Measurements from ENCODE around the gene STX11. TPM values are rescaled to one million over a fixed set of nuclear protein-coding genes. Genes with fewer than 3 reads are reported as not detected.

STX11 gene
- total RNA-seq, 4 donors from 2014 or later: 1.8 to 3.0 (median 2.3) TPM; not detected in 1

GRCh38 chr6:144195671-144196270, 45.5 kb downstream of the STX11 start:
- H3K9me3 ChIP-seq: no peaks in the 10 kb centered on the region
- DNase-seq: no peak
- 35 to 38% methylated on average over 3 of the region's 3 CpGs for WGBS, 2 donors (ENCODE audit: low coverage in 1 of 2)
- intact Hi-C loops (cut with DNase I; ENCODE audit: low total_unique reads): no loop called here
- H3K27me3 ChIP-seq: no peaks in the 10 kb centered on the region
- H3K4me1 ChIP-seq: no peaks in the 10 kb centered on the region
- H3K36me3 ChIP-seq: no peaks in the 10 kb centered on the region
- no peak overlapping the region for H3K27ac ChIP-seq
- H3K4me3 ChIP-seq: no peak overlapping the region
- TF ChIP-seq POLR2AphosphoS5 (IDR thresholded peaks at IDR 0.05): no peak
- in situ Hi-C loops (cut with MboI; ENCODE audit: low pct_ligation_motif_present in 1 of 4, low pct_unique_long_range_greater_than_20kb in 1 of 4, low sequenced_read_pairs in 3 of 4): no loop called here

- no peak for DNase-seq
Observed at GRCh38 chr6:144197919-144198318, 47.6 kb downstream of the STX11 start.

DNA sequence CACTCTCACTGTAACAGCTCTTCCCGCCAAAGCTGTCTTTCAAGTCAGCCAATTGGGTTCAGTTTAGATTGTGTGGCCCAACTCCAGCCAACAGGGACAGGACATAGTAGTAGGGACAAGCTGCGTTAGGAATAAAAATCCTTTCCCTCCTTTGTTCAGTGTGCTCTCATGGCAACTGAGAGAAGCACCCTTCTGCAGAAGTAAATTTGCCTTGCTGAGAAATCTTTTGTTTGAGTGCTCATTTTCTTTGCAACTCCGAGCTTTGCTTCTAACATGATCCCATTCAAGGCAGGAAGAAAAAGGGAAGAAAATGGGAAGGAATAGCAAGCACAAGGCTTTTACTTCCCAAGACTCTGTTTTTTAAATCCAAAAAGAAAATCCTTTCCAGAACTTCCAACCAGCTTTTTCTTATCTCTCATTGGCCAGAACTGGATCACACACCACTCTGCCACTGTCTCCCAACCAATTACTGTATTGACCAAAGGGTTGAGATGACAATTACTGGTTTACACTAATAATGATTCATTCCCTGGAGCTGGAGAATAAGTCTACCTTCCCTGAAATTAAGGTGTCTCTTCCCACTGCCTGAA, 52.7 kb downstream of the STX11 start:
- intact Hi-C loops (cut with DNase I; ENCODE audit: low total_unique reads): no loop called here
- WGBS, 2 donors (ENCODE audit: low coverage in 1 of 2): 61 to 81% methylated on average over 3 of the region's 3 CpGs
- Histone ChIP-seq H3K36me3 (no peaks in the 10 kb centered on the region), H3K9me3 (peaks cover 16% of the 10 kb centered on the region in 2 donors), H3K27ac (no peak overlapping the region), H3K27me3 (no peaks in the 10 kb centered on the region), H3K4me1 (no peaks in the 10 kb centered on the region), H3K4me3 (no peak overlapping the region)
- DNase-seq: no peak
- no peak for TF ChIP-seq EP300 (IDR thresholded peaks at IDR 0.05; ENCODE audit: low read depth)
- TF ChIP-seq, protein P1, sequence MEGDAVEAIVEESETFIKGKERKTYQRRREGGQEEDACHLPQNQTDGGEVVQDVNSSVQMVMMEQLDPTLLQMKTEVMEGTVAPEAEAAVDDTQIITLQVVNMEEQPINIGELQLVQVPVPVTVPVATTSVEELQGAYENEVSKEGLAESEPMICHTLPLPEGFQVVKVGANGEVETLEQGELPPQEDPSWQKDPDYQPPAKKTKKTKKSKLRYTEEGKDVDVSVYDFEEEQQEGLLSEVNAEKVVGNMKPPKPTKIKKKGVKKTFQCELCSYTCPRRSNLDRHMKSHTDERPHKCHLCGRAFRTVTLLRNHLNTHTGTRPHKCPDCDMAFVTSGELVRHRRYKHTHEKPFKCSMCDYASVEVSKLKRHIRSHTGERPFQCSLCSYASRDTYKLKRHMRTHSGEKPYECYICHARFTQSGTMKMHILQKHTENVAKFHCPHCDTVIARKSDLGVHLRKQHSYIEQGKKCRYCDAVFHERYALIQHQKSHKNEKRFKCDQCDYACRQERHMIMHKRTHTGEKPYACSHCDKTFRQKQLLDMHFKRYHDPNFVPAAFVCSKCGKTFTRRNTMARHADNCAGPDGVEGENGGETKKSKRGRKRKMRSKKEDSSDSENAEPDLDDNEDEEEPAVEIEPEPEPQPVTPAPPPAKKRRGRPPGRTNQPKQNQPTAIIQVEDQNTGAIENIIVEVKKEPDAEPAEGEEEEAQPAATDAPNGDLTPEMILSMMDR (IDR thresholded peaks at IDR 0.05): no peak
- TF ChIP-seq POLR2A (IDR thresholded peaks at IDR 0.05): no peak
- TF ChIP-seq POLR2AphosphoS5 (IDR thresholded peaks at IDR 0.05): no peak
- in situ Hi-C loops (cut with MboI; ENCODE audit: low pct_ligation_motif_present in 1 of 4, low pct_unique_long_range_greater_than_20kb in 1 of 4, low sequenced_read_pairs in 3 of 4): no loop called here

More at GRCh38 chr6:144197919-144198318, 47.6 kb downstream of the STX11 start:
- Histone ChIP-seq H3K27me3 (no peaks in the 10 kb centered on the region), H3K4me1 (no peaks in the 10 kb centered on the region), H3K36me3 (no peaks in the 10 kb centered on the region), H3K27ac (no peak overlapping the region), H3K9me3 (peaks cover 9 to 10% of the 10 kb centered on the region in 2 donors), H3K4me3 (no peak overlapping the region)
- intact Hi-C loops (cut with DNase I; ENCODE audit: low total_unique reads) (no loop called here), in situ Hi-C loops (cut with MboI; ENCODE audit: low pct_ligation_motif_present in 1 of 4, low pct_unique_long_range_greater_than_20kb in 1 of 4, low sequenced_read_pairs in 3 of 4) (no loop called here)
- TF ChIP-seq EP300 (IDR thresholded peaks at IDR 0.05; ENCODE audit: low read depth): no peak
- TF ChIP-seq, protein P1 (IDR thresholded peaks at IDR 0.05): no peak
- no peak for TF ChIP-seq POLR2A (IDR thresholded peaks at IDR 0.05)
- TF ChIP-seq POLR2AphosphoS5 (IDR thresholded peaks at IDR 0.05): no peak
- 82 to 90% methylated on average over 3 of the region's 3 CpGs for WGBS, 2 donors (ENCODE audit: low coverage in 1 of 2)

DNA sequence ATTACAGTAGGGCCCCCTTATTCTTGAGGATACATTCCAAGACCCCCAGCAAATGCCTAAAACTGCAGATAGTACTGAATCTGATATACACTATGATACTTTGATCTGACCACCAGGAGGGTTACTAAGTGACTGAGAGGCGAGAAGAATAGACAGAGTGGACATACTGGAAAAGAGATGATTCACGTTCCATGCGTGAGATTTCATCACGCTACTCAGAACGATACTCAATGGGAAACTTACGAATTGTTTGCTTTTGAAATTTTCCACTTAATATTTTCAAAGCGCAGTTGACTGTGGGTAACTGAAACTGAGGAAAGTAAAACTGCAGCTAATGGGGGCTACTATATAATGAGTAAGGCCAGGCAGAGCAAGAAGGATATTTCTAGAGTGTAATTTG, 60.8 kb downstream of the STX11 start:
- TF ChIP-seq, protein P1 (IDR thresholded peaks at IDR 0.05): no peak
- TF ChIP-seq POLR2A (IDR thresholded peaks at IDR 0.05) (no peak), EP300 (IDR thresholded peaks at IDR 0.05; ENCODE audit: low read depth) (no peak), POLR2AphosphoS5 (IDR thresholded peaks at IDR 0.05) (no peak)
- Histone ChIP-seq H3K27ac (no peak overlapping the region), H3K36me3 (no peaks in the 10 kb centered on the region), H3K4me3 (no peak overlapping the region), H3K9me3 (no peaks in the 10 kb centered on the region), H3K27me3 (peaks cover 6% of the 10 kb centered on the region), H3K4me1 (peaks cover 6 to 11% (median 8%) of the 10 kb centered on the region in 4 donors)
- intact Hi-C loops (cut with DNase I; ENCODE audit: low total_unique reads) (loop anchor here (10.0 kb wide), 1 partner anchor 74 kb away; the partner anchor contains the start of gene UTRN), in situ Hi-C loops (cut with MboI; ENCODE audit: low pct_ligation_motif_present in 1 of 4, low pct_unique_long_range_greater_than_20kb in 1 of 4, low sequenced_read_pairs in 3 of 4) (loop anchor here in 2 of 4 donors (10.0 kb wide), 2 partner anchors 74 to 106 kb away; partner anchors contain the start of gene UTRN (in 1 of the 2))
- no peak for DNase-seq
- 87 to 92% methylated on average over 7 of the region's 7 CpGs for WGBS, 2 donors (ENCODE audit: low coverage in 1 of 2)
